Astrocyte (in vitro differentiated cells and primary cell): ENCODE results near the gene WIPI1.

Source experiments
- EZH2 ChIP-seq: IDR thresholded peaks from 2 replicates; pipeline ENCODE4 v1.6.1; 2012; ENCODE audit warnings: mild to moderate bottlenecking, low read length, inconsistent platforms; ENCODE audit not compliant: insufficient read depth
- TF ChIP-seq, protein P1 (sequence below): IDR thresholded peaks from 2 replicates; pipeline ENCODE4 v1.5.1; 2011; ENCODE audit warnings: low read depth, mild to moderate bottlenecking, inconsistent platforms, low read length, moderate library complexity; ENCODE audit not compliant: insufficient read depth

DNA sequence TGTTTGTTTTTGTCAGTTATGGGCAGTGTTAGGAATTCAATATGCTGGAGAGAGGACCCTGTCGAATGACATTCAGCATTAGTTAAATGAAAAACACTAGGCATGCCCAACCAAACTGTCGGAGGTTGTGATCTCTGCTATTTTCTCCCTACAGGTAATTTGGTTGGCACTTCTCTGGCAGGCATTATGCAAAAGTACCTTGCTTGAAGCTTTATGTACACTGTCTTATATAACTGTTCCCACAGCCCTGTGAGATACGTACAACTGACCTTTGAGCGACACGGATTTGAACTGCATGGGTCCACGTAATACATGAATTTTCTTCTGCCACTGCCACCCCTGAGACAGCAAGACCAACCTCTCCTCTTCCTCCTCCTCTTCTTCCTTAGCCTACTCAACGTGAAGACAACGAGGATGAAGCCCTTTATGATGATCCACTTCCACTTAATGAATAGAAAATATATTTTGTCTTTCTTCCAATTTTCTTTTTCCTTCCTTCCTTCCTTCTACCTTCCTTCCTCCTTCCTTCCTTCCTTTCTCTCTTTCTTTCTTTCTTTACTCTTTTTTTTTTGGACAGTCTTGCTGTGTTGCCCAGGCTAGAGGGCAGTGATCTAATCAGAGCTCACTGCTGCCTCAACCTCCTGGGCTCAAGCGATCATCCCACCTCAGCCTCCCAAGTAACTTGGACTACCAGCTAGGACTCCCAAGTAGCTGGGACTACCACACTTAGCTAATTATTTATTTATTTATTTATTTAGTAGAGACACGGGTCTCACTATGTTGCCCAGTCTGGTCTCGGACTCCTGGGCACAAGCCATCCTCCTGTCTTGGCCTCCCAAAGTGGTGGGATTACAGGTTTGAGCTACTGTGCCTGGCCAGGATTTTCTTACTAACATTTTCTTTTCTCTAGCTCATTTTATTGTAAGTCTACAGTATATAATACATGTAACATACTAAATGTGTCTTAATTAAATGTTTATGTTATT is 77.3 kb downstream of the WIPI1 start:
- TF ChIP-seq, protein P1, sequence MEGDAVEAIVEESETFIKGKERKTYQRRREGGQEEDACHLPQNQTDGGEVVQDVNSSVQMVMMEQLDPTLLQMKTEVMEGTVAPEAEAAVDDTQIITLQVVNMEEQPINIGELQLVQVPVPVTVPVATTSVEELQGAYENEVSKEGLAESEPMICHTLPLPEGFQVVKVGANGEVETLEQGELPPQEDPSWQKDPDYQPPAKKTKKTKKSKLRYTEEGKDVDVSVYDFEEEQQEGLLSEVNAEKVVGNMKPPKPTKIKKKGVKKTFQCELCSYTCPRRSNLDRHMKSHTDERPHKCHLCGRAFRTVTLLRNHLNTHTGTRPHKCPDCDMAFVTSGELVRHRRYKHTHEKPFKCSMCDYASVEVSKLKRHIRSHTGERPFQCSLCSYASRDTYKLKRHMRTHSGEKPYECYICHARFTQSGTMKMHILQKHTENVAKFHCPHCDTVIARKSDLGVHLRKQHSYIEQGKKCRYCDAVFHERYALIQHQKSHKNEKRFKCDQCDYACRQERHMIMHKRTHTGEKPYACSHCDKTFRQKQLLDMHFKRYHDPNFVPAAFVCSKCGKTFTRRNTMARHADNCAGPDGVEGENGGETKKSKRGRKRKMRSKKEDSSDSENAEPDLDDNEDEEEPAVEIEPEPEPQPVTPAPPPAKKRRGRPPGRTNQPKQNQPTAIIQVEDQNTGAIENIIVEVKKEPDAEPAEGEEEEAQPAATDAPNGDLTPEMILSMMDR: no peak
- no peak for TF ChIP-seq EZH2
